HG02885 (cell line): ENCODE data around the gene BCL2L1.

Experiments used
- ATAC-seq: cut with Tn5 transposase; IDR thresholded peaks from one replicate; pipeline ENCODE4 v1.9.1; 2021; ENCODE audit warnings: mild to moderate bottlenecking; ENCODE audit not compliant: unreplicated experiment, poor library complexity

The BCL2L1 gene

GRCh38 chr20:31738729-31739549 lies 16.3 kb upstream of the BCL2L1 start, which contains the start of gene TPX2:
Gene TPX2, plus strand, starts transcription at chr20:31739290. Its CDS starts 18,187 bp downstream, at chr20:31757477.
- ATAC-seq: peak; percentile 98

GRCh38 chr20:31731321-31731717 lies 8.7 kb upstream of the BCL2L1 start:
- ATAC-seq: no peak

- ATAC-seq: peak; percentile 89
Measured at GRCh38 chr20:31723319-31724078, 831 bp upstream of the BCL2L1 start.

GRCh38 chr20:31723069-31723318 lies 326 bp upstream of the BCL2L1 start:
- no peak for ATAC-seq

GRCh38 chr20:31721408-31722256 lies 1.0 kb downstream of the BCL2L1 start:
- no peak for ATAC-seq

GRCh38 chr20:31720486-31721407 lies 1.9 kb downstream of the BCL2L1 start:
- no peak for ATAC-seq

GRCh38 chr20:31719644-31720485 lies 2.8 kb downstream of the BCL2L1 start:
- no peak for ATAC-seq

GRCh38 chr20:31718952-31719643 lies 3.6 kb downstream of the BCL2L1 start:
- ATAC-seq: no peak

- ATAC-seq: peak; percentile 62
Measured at GRCh38 chr20:31717478-31718201, 5.0 kb downstream of the BCL2L1 start.

GRCh38 chr20:31716818-31717477 lies 5.7 kb downstream of the BCL2L1 start:
- ATAC-seq: peak; percentile 17

- no peak for ATAC-seq
Measured at GRCh38 chr20:31716351-31716750, 6.3 kb downstream of the BCL2L1 start.

GRCh38 chr20:31715766-31716165 lies 6.9 kb downstream of the BCL2L1 start:
- ATAC-seq: no peak

GRCh38 chr20:31713312-31714273 lies 9.1 kb downstream of the BCL2L1 start:
- ATAC-seq: no peak

- no peak for ATAC-seq
Measured at GRCh38 chr20:31712564-31713311, 9.9 kb downstream of the BCL2L1 start.

GRCh38 chr20:31712112-31712553 lies 10.5 kb downstream of the BCL2L1 start:
- no peak for ATAC-seq
